NCI-H446 treated with DMSO at 0.1 percent for 48 hours (cell line): Measurements from ENCODE around the gene RMI2.

Experiments
- DNase-seq: peaks from one replicate; lab custom pipeline; 2025; lab: John Stamatoyannopoulos, UW

RMI2 gene

GRCh38 chr16:11399261-11399831 is 54.1 kb downstream of the RMI2 start:
- no peak for DNase-seq

- DNase-seq, result no peak
Observed at GRCh38 chr16:11400076-11400475, 54.8 kb downstream of the RMI2 start.
